Breast epithelium (tissue), 4 donors: ENCODE results near the gene GTPBP6. TPM values are rescaled to one million over a fixed set of nuclear protein-coding genes. Genes with fewer than 3 reads are reported as not detected.

Source experiments
- DNase-seq, 2 donors: peaks; one replicate each; pipeline ENCODE4 v3.0.0-alpha.2; 2019; ENCODE audit warnings: low spot score in 2 of 2
- H3K27ac ChIP-seq, 2 donors: fragments of 200-600 bp; sonication (generic) in 1 of 2; one replicate each; pipeline ENCODE4 v1.5.1; 2016 to 2019; ENCODE audit warnings: mild to moderate bottlenecking in 1 of 2
- H3K27me3 ChIP-seq, 2 donors: fragments of 200-600 bp; sonication (generic) in 1 of 2; one replicate each; pipeline versions ENCODE4 v1.5.1 to v1.6.0; 2017 to 2019; ENCODE audit warnings: control low read depth in 1 of 2, mild to moderate bottlenecking in 1 of 2
- H3K36me3 ChIP-seq: fragments of 200-600 bp; one replicate; pipeline ENCODE4 v1.5.1; 2019
- H3K4me1 ChIP-seq, 2 donors: fragments of 200-600 bp; sonication (generic); one replicate each; pipeline ENCODE4 v1.5.1; 2016 to 2019; ENCODE audit warnings: control low read depth in 1 of 2
- H3K4me3 ChIP-seq, 3 donors: fragments of 200-600 bp; sonication (generic); 1 replicate in 2 of 3; 2 replicates in 1 of 3; pipeline ENCODE4 v1.5.1; 2016 to 2019; ENCODE audit warnings: mild to moderate bottlenecking in 3 of 3, moderate library complexity in 2 of 3
- H3K9me3 ChIP-seq, 2 donors: fragments of 200-600 bp; sonication (generic) in 1 of 2; one replicate each; pipeline ENCODE4 v1.5.1; 2016 to 2019; ENCODE audit warnings: control low read depth in 1 of 2
- POLR2A ChIP-seq: fragments of 450-650 bp; IDR thresholded peaks from one replicate; pipeline ENCODE4 v1.6.1; 2016; ENCODE audit warnings: antibody characterized with exemption, mild to moderate bottlenecking, moderate library complexity
- POLR2AphosphoS5 ChIP-seq, 3 donors: sonication (generic); formaldehyde crosslinking; IDR thresholded peaks; one replicate each; pipeline ENCODE4 v1.6.1; 2017; ENCODE audit warnings: antibody characterized with exemption in 3 of 3
- intact Hi-C: fragments of 100-400 bp; cut with DNase I; formaldehyde crosslinking; loops from one replicate; pipeline ENCODE4 v1.15.1; 2023; ENCODE audit warnings: low total_unique reads
- total RNA-seq, 3 donors: library from RNA; depleted of rRNA; stranded (reverse); fragments of >200 nt; gene quantifications; one replicate each; pipeline ENCODE4 v1.1.0, GENCODE V29; 2016
- TF ChIP-seq, protein P1 (sequence below), 3 donors: fragments of 450-650 bp; IDR thresholded peaks; one replicate each; pipeline ENCODE4 v1.5.1; 2016 to 2017; ENCODE audit warnings: antibody characterized with exemption in 3 of 3, mild to moderate bottlenecking in 3 of 3, moderate library complexity in 3 of 3

GTPBP6 gene
- total RNA-seq, 3 donors from 2014 or later: 25.5 to 45.9 (median 27.2) TPM

DNA sequence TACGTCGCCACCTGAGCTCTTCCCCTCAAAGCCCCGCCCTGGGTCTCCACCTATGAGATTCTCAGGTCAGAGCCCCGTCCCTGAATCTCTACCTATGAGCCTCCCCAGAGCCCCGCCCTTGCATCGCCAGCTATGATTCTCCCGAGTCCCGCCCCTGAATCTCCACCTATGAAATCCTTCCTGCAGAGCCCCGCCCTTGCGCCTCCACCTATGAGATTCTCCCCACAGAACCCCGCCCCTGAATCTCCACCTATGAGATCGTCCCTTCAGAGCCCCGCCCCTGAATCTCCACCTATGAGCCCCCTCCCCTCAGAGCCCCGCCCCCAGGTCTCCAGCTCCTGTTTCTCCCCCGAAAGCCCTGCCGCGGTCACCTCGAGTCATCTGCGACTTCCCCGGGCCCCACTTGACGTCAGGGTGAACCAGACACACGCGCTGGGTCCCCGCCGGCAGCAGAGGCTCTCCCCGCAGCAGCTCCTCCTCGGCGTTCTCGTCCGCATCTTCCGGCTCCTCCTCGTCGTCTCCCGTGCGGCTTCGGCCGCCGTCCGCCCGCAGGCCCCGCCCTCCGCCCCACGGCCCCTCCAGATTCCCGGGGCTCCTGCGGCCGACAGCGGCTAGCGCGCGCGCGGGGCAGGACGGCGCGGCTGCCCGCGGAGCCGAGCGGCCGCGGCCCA, 393 bp downstream of the GTPBP6 start:
- peak overlapping the region; percentile 81 to 100 (median 95) for H3K4me3 ChIP-seq
- peak; percentile 99 to 100 for DNase-seq
- H3K27me3 ChIP-seq: no peaks in the 10 kb centered on the region
- no peaks in the 10 kb centered on the region for H3K9me3 ChIP-seq
- intact Hi-C loops: no loop called here
- no peaks in the 10 kb centered on the region for H3K36me3 ChIP-seq
- peak overlapping the region; percentile 94 to 100 for H3K27ac ChIP-seq
- H3K4me1 ChIP-seq: peaks cover 0 to 10% of the 10 kb centered on the region in 2 donors
- TF ChIP-seq POLR2A (peak; percentile 49), POLR2AphosphoS5 (IDR thresholded peaks at IDR 0.05) (peak in 1 of 3 donors; percentile 67)
- TF ChIP-seq, protein P1, sequence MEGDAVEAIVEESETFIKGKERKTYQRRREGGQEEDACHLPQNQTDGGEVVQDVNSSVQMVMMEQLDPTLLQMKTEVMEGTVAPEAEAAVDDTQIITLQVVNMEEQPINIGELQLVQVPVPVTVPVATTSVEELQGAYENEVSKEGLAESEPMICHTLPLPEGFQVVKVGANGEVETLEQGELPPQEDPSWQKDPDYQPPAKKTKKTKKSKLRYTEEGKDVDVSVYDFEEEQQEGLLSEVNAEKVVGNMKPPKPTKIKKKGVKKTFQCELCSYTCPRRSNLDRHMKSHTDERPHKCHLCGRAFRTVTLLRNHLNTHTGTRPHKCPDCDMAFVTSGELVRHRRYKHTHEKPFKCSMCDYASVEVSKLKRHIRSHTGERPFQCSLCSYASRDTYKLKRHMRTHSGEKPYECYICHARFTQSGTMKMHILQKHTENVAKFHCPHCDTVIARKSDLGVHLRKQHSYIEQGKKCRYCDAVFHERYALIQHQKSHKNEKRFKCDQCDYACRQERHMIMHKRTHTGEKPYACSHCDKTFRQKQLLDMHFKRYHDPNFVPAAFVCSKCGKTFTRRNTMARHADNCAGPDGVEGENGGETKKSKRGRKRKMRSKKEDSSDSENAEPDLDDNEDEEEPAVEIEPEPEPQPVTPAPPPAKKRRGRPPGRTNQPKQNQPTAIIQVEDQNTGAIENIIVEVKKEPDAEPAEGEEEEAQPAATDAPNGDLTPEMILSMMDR (IDR thresholded peaks at IDR 0.05): peak in 1 of 3 donors; percentile 23

DNA sequence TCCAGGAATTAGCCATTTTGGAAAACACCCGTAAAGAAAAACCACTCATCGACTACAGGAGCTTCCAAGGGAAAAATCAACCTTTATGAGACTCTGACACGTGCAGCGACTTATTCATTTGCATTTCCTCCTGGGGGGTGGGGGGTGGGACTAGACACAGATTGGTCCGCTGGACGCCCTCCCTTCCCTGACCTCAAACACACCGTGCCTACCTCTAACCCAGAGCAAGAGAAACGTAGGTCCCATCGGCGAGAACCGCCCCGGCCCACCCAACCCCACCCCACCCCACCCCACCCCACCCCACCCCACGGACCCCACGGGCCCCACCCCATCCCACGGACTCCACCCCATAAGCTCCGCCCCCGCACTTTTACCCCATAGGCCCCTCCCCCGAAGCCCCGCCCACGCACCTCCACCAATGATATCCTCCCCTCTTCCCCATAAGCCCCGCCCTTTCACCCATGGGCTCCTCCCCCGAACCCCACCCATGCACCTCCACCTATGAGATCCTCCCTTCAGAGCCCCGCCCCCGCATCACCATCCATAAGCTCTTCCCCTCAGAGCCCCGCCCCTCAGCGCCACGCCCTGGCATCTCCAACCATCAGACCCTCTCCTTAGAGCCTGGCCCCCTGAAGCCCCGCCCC, 1.1 kb downstream of the GTPBP6 start:
- TF ChIP-seq, protein P1 (IDR thresholded peaks at IDR 0.05): no peak
- no peak for TF ChIP-seq POLR2AphosphoS5 (IDR thresholded peaks at IDR 0.05)
- no peak for TF ChIP-seq POLR2A
- intact Hi-C loops: no loop called here
- Histone ChIP-seq H3K4me3 (peak overlapping the region; percentile 81 to 100 (median 95)), H3K27me3 (no peaks in the 10 kb centered on the region), H3K4me1 (peaks cover 0 to 10% of the 10 kb centered on the region in 2 donors), H3K36me3 (no peaks in the 10 kb centered on the region), H3K9me3 (no peaks in the 10 kb centered on the region), H3K27ac (peak overlapping the region; percentile 94 to 100)
- peak in 1 of 2 donors; percentile 12 for DNase-seq

DNA sequence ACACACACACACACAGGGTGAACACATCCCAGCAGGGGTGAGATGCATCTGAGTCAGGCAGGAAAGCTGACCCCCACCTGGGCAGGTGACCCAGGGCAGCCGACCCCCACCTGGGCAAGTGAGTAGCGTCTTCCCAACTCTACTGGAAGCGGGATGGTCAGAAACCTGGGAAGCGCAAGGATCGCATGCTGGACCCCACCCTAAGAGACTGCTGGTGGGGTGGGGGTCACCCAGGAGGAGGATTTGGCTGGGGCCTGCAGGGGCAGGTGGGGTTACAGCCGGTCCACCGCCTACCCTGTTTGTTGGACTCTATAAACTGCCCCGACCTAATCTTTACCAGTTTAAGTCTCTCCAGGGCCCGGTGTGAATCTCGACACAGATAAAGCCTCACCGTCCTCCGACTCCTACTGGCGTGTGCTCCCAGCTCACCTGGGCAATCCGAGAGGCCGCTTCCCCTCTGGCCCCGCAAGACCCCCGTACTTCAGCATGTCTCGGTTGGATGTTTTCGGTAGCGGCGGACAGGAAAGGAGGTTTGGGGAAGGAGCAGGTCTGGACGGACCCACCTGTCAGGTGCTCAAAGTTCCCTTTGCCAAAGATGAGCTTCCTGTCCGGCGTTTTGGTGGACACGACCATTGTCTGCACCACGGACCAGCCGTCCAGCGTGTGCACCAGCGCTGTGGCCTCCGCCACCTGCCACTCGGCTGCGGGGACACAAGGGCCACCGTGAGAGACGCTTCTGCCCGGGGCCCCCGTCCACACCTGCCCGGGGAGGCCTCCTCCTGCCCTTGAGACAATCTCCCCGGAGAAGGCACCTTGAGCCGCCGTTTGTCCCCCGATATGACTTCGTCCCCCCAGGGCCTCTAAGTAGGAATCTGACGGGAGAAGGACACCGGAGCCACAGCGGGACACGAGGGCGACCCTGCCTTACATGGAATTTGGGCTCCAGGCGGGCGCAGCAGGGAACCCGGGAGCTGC, 2.0 kb downstream of the GTPBP6 start:
- intact Hi-C loops: no loop called here
- peaks cover 0 to 10% of the 10 kb centered on the region in 2 donors for H3K4me1 ChIP-seq
- peak in 1 of 2 donors; percentile 50 for DNase-seq
- TF ChIP-seq POLR2A (no peak), POLR2AphosphoS5 (IDR thresholded peaks at IDR 0.05) (no peak)
- TF ChIP-seq, protein P1 (IDR thresholded peaks at IDR 0.05): no peak
- no peaks in the 10 kb centered on the region for H3K27me3 ChIP-seq
- H3K4me3 ChIP-seq: no peak overlapping the region
- peaks cover 4% of the 10 kb centered on the region for H3K36me3 ChIP-seq
- no peaks in the 10 kb centered on the region for H3K9me3 ChIP-seq
- H3K27ac ChIP-seq: no peak overlapping the region

DNA sequence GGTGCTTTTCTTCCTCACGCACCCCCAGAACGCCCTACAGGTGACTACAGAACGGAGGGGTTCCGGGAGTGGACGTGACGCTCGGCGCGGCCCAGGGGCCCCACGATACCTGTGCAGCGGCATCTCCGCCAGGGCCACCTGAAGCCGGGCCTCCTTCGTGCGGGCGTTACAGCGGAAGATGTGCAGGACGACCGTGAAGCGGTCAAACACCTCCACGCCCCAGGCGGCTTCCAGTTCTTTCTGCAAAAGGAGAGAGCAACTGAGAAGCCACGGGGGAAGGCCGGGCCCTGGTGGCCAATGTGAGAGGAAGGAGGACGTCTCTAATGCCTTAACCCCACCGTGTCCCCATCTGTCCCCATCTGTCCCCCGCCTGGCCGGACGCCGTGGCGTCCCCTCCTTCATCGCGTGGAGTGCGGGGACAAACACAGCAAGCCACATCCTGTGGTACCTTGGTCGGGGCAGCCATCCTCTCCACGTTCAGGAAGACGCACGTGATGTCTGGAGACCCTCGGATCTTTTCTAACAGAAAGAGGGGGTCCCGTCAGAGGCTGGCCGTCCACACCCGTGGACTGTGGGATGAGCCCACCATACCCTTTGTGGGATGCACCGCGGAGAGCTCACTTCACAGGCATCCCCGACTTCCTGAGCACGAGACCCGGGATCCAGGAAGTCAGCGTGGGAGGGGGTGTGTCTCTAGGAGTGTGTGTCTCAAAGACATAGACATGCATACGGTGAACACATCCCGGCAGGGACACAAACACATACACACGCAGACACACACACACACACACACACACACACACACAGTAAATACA, 3.6 kb downstream of the GTPBP6 start:
- intact Hi-C loops: no loop called here
- Histone ChIP-seq H3K36me3 (peaks cover 5% of the 10 kb centered on the region), H3K27me3 (no peaks in the 10 kb centered on the region), H3K4me1 (peaks cover 0 to 3% of the 10 kb centered on the region in 2 donors), H3K27ac (no peak overlapping the region), H3K4me3 (no peak overlapping the region), H3K9me3 (no peaks in the 10 kb centered on the region)
- DNase-seq: peak in 1 of 2 donors; percentile 40
- no peak for TF ChIP-seq POLR2AphosphoS5 (IDR thresholded peaks at IDR 0.05)
- TF ChIP-seq, protein P1 (IDR thresholded peaks at IDR 0.05): no peak
- TF ChIP-seq POLR2A: no peak
